ENCODE measurements around the gene R3HCC1L.
"Not testable (repeated sequence)": the region's sequence is repeated elsewhere in the genome, so short reads cannot be mapped to it uniquely, and the experiment has no call there.

Gene R3HCC1L

GRCh38 chr10:98107644-98108430 lies 26.6 kb upstream of the R3HCC1L start:
- DNase-seq, result no peak
- TF ChIP-seq POLR2A (IDR thresholded peaks at IDR 0.05; ENCODE audit: low read length), result no peak
- TF ChIP-seq GATA1 (IDR thresholded peaks at IDR 0.05; ENCODE audit: low read depth, low read length), result no peak

GRCh38 chr10:98110356-98110755 lies 24.1 kb upstream of the R3HCC1L start:
- no peak for DNase-seq
- no peak for TF ChIP-seq POLR2A (IDR thresholded peaks at IDR 0.05; ENCODE audit: low read length)

GRCh38 chr10:98115031-98115787 lies 19.2 kb upstream of the R3HCC1L start:
- TF ChIP-seq GATA1 (IDR thresholded peaks at IDR 0.05; ENCODE audit: low read depth, low read length), result no peak
- no peak for TF ChIP-seq POLR2A (IDR thresholded peaks at IDR 0.05; ENCODE audit: low read length)
- no peak for DNase-seq

- no peak for DNase-seq
- TF ChIP-seq GATA1 (IDR thresholded peaks at IDR 0.05; ENCODE audit: low read depth, low read length) (no peak), POLR2A (IDR thresholded peaks at IDR 0.05; ENCODE audit: low read length) (no peak)
Measured at GRCh38 chr10:98119891-98120290, 14.6 kb upstream of the R3HCC1L start.

GRCh38 chr10:98125940-98126631 lies 8.4 kb upstream of the R3HCC1L start:
- DNase-seq, result no peak
- no peak for TF ChIP-seq POLR2A (IDR thresholded peaks at IDR 0.05; ENCODE audit: low read length)
- TF ChIP-seq GATA1 (IDR thresholded peaks at IDR 0.05; ENCODE audit: low read depth, low read length), result no peak

- TF ChIP-seq POLR2A (IDR thresholded peaks at IDR 0.05; ENCODE audit: low read length) (no peak), GATA1 (IDR thresholded peaks at IDR 0.05; ENCODE audit: low read depth, low read length) (no peak)
- no peak for DNase-seq
Measured at GRCh38 chr10:98128802-98129201, 5.7 kb upstream of the R3HCC1L start.

GRCh38 chr10:98131619-98132018 lies 2.8 kb upstream of the R3HCC1L start:
- TF ChIP-seq POLR2A (IDR thresholded peaks at IDR 0.05; ENCODE audit: low read length) (no peak), GATA1 (IDR thresholded peaks at IDR 0.05; ENCODE audit: low read depth, low read length) (no peak)
- no peak for DNase-seq

GRCh38 chr10:98133075-98133752 lies 1.2 kb upstream of the R3HCC1L start:
- DNase-seq, result not testable (repeated sequence)

GRCh38 chr10:98134117-98134430 lies 383 bp upstream of the R3HCC1L start:
- TF ChIP-seq GATA1 (IDR thresholded peaks at IDR 0.05; ENCODE audit: low read depth, low read length) (no peak), POLR2A (IDR thresholded peaks at IDR 0.05; ENCODE audit: low read length) (no peak)
- DNase-seq, result no peak

GRCh38 chr10:98135222-98135899 lies 904 bp downstream of the R3HCC1L start:
- TF ChIP-seq GATA1 (IDR thresholded peaks at IDR 0.05; ENCODE audit: low read depth, low read length), result no peak
- no peak for TF ChIP-seq POLR2A (IDR thresholded peaks at IDR 0.05; ENCODE audit: low read length)
- DNase-seq, result peak in 1 of 2 experiments; percentile 50

- not testable (repeated sequence) for DNase-seq
Measured at GRCh38 chr10:98136775-98137174, 2.3 kb downstream of the R3HCC1L start.

- DNase-seq, result no peak
- TF ChIP-seq GATA1 (IDR thresholded peaks at IDR 0.05; ENCODE audit: low read depth, low read length), result no peak
- TF ChIP-seq POLR2A (IDR thresholded peaks at IDR 0.05; ENCODE audit: low read length), result no peak
Measured at GRCh38 chr10:98138031-98138430, 3.6 kb downstream of the R3HCC1L start.

GRCh38 chr10:98139431-98139830 lies 5.0 kb downstream of the R3HCC1L start:
- no peak for DNase-seq
- TF ChIP-seq POLR2A (IDR thresholded peaks at IDR 0.05; ENCODE audit: low read length) (no peak), GATA1 (IDR thresholded peaks at IDR 0.05; ENCODE audit: low read depth, low read length) (no peak)

Data from erythroblast (primary cell).